NCI-H1417 (cell line): ENCODE data around the gene IQGAP2.
"Not testable (repeated sequence)": the region's sequence is repeated elsewhere in the genome, so short reads cannot be mapped to it uniquely, and the experiment has no call there.

Experiments
- DNase-seq, 3 experiments: peaks; one replicate each; lab custom pipeline; 2025; lab: John Stamatoyannopoulos, UW

IQGAP2 gene

GRCh38 chr5:76579166-76579937 is 176.3 kb downstream of the IQGAP2 start:
- peak in 1 of 3 experiments; percentile 19 for DNase-seq

- DNase-seq = no peak
Measured at GRCh38 chr5:76580981-76581380, 177.9 kb downstream of the IQGAP2 start.

GRCh38 chr5:76582230-76583162 is 179.4 kb downstream of the IQGAP2 start:
- no peak for DNase-seq

GRCh38 chr5:76583163-76584047 is 180.3 kb downstream of the IQGAP2 start:
- DNase-seq = no peak

GRCh38 chr5:76585783-76586217 is 182.7 kb downstream of the IQGAP2 start:
- no peak for DNase-seq

GRCh38 chr5:76586531-76586930 is 183.4 kb downstream of the IQGAP2 start:
- DNase-seq = no peak

GRCh38 chr5:76590027-76590426 is 186.9 kb downstream of the IQGAP2 start:
- DNase-seq = no peak

- no peak for DNase-seq
Measured at GRCh38 chr5:76591366-76591765, 188.3 kb downstream of the IQGAP2 start.

GRCh38 chr5:76592692-76593091 is 189.6 kb downstream of the IQGAP2 start:
- no peak for DNase-seq

- DNase-seq = no peak
Measured at GRCh38 chr5:76594107-76594506, 191.0 kb downstream of the IQGAP2 start.

- DNase-seq = no peak
Measured at GRCh38 chr5:76595755-76596481, 192.8 kb downstream of the IQGAP2 start.

GRCh38 chr5:76598531-76598930 is 195.4 kb downstream of the IQGAP2 start:
- no peak for DNase-seq

- no peak for DNase-seq
Measured at GRCh38 chr5:76600716-76601115, 197.6 kb downstream of the IQGAP2 start.

- DNase-seq = peak; percentile 7 to 59 (median 51)
Measured at GRCh38 chr5:76601470-76601869, 198.4 kb downstream of the IQGAP2 start.

- no peak for DNase-seq
Measured at GRCh38 chr5:76602094-76602726, 199.1 kb downstream of the IQGAP2 start.

- not testable (repeated sequence) for DNase-seq
Measured at GRCh38 chr5:76603991-76604390, 200.9 kb downstream of the IQGAP2 start.

GRCh38 chr5:76604838-76605237 is 201.8 kb downstream of the IQGAP2 start:
- DNase-seq = no peak

GRCh38 chr5:76606701-76607100 is 203.6 kb downstream of the IQGAP2 start:
- no peak for DNase-seq

- DNase-seq = no peak
Measured at GRCh38 chr5:76607353-76607871, 204.3 kb downstream of the IQGAP2 start.

- no peak for DNase-seq
Measured at GRCh38 chr5:76608833-76609232, 205.7 kb downstream of the IQGAP2 start.
